ENCODE measurements around the gene CALHM1.

DNA sequence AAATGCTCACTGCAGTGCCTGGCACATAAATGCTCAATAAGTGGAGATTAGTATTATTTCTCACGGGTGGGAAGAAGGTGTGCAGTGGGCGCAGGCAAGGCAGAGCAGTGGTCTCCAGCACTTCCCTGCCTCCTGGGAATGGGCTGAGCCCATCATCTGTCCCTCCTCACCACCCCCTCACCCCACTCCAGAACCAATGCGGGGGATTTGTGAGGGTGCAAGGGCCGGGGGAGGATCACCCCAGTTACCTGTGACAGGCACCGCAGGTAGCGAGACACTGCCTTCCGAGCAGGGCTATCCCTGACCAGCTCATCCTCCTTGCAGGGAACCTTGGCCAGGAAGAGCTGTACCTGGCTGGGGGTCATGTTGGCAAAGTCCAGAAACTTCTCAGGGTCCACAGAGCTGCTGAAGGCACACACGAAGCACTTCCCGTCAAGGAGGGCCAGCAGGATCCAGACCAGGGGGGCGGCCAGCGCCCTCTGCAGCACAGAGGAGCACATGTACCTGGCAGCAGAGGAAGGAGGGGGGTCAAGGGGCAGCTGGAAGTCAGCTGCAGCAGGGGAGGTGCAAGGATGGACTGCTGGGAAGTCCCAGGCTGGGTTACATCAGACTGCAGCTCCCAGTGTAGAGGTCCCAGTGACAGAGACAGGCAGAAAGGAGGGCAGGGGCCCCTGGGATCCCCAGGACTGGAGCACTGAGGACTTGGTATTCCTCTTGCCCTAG lies 17.5 kb upstream of the CALHM1 start:
- TF ChIP-seq POLR2A (IDR thresholded peaks at IDR 0.05) = no peak
- TF ChIP-seq, protein P1, sequence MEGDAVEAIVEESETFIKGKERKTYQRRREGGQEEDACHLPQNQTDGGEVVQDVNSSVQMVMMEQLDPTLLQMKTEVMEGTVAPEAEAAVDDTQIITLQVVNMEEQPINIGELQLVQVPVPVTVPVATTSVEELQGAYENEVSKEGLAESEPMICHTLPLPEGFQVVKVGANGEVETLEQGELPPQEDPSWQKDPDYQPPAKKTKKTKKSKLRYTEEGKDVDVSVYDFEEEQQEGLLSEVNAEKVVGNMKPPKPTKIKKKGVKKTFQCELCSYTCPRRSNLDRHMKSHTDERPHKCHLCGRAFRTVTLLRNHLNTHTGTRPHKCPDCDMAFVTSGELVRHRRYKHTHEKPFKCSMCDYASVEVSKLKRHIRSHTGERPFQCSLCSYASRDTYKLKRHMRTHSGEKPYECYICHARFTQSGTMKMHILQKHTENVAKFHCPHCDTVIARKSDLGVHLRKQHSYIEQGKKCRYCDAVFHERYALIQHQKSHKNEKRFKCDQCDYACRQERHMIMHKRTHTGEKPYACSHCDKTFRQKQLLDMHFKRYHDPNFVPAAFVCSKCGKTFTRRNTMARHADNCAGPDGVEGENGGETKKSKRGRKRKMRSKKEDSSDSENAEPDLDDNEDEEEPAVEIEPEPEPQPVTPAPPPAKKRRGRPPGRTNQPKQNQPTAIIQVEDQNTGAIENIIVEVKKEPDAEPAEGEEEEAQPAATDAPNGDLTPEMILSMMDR (IDR thresholded peaks at IDR 0.05) = peak in 1 of 6 experiments; percentile 5
